ENCODE measurements around the gene RERE. TPM values are rescaled to one million over a fixed set of nuclear protein-coding genes. Genes with fewer than 3 reads are reported as not detected.

Gene RERE
- total RNA-seq: 100 to 1,000 TPM in 2 of 3 donors, 10 to 100 TPM in 1; 99.5 to 204 (median 174) TPM
- long read RNA-seq, donor 1, partial matches to known transcripts: 49 of 70 reads
- long read RNA-seq, donor 1, other reads (novel, unspliced or antisense): 21 of 70 reads
- long read RNA-seq, donor 2, partial matches to known transcripts: 2 of 5 reads
- long read RNA-seq, donor 2, other reads (novel, unspliced or antisense): 3 of 5 reads

GRCh38 chr1:8817412-8818324, at the start of gene RERE:
TSS of gene RERE (minus strand) at chr1:8817640.
- TF ChIP-seq CTCF (IDR thresholded peaks at IDR 0.05): no peak
- Histone ChIP-seq H3K4me3 (peak within 1 kb of the TSS; percentile 75), H3K4me1 (ENCODE audit: low read depth) (peaks cover 12% of the 10 kb centered on the region), H3K9me3 (no peaks in the 10 kb centered on the region), H3K36me3 (ENCODE audit: low read depth) (no peaks in the 10 kb centered on the region)
- DNase-seq (peak; percentile 93 to 98 (median 94)), ATAC-seq (peak; percentile 99)
- intact Hi-C loops (cut with DNase I, micrococcal nuclease): no loop called here

GRCh38 chr1:8866792-8867415, 49.5 kb upstream of the RERE start:
- TF ChIP-seq CTCF (IDR thresholded peaks at IDR 0.05): no peak
- intact Hi-C loops (cut with DNase I, micrococcal nuclease): no loop called here
- no peak overlapping the region for H3K4me3 ChIP-seq

GRCh38 chr1:8866173-8866791, 48.8 kb upstream of the RERE start:
- ATAC-seq (no peak), DNase-seq (no peak)
- Histone ChIP-seq H3K4me3 (no peak overlapping the region), H3K9me3 (no peaks in the 10 kb centered on the region), H3K4me1 (ENCODE audit: low read depth) (peaks cover 18% of the 10 kb centered on the region), H3K36me3 (ENCODE audit: low read depth) (peaks cover 24% of the 10 kb centered on the region)
- TF ChIP-seq CTCF (IDR thresholded peaks at IDR 0.05): no peak
- intact Hi-C loops (cut with DNase I, micrococcal nuclease): no loop called here

More at GRCh38 chr1:8866792-8867415, 49.5 kb upstream of the RERE start:
- no peaks in the 10 kb centered on the region for H3K9me3 ChIP-seq
- H3K36me3 ChIP-seq (ENCODE audit: low read depth): peaks cover 24% of the 10 kb centered on the region
- no peak for DNase-seq
- ATAC-seq: no peak
- H3K4me1 ChIP-seq (ENCODE audit: low read depth): peaks cover 24% of the 10 kb centered on the region

- no peak for ATAC-seq
- H3K9me3 ChIP-seq: no peaks in the 10 kb centered on the region
- peaks cover 3% of the 10 kb centered on the region for H3K4me1 ChIP-seq (ENCODE audit: low read depth)
- intact Hi-C loops (cut with DNase I, micrococcal nuclease): no loop called here
- no peak for DNase-seq
- H3K36me3 ChIP-seq (ENCODE audit: low read depth): peaks cover 29% of the 10 kb centered on the region
- H3K4me3 ChIP-seq: no peak overlapping the region
- no peak for TF ChIP-seq CTCF (IDR thresholded peaks at IDR 0.05)
These were observed 47.4 kb upstream of the RERE start for GRCh38 chr1:8864713-8865344.

- no peak for DNase-seq
- Histone ChIP-seq H3K4me1 (ENCODE audit: low read depth) (no peaks in the 10 kb centered on the region), H3K4me3 (no peak overlapping the region), H3K36me3 (ENCODE audit: low read depth) (peaks cover 29% of the 10 kb centered on the region), H3K9me3 (no peaks in the 10 kb centered on the region)
- intact Hi-C loops (cut with DNase I, micrococcal nuclease): no loop called here
- ATAC-seq: no peak
- TF ChIP-seq CTCF (IDR thresholded peaks at IDR 0.05): no peak
These were observed 46.4 kb upstream of the RERE start for GRCh38 chr1:8863794-8864233.

Data from mucosa of descending colon (tissue), 3 donors.